Urinary bladder (tissue), 4 donors: ENCODE results near the gene TMEM239. TPM values are rescaled to one million over a fixed set of nuclear protein-coding genes. Genes with fewer than 3 reads are reported as not detected.
"Not testable (repeated sequence)": the region's sequence is repeated elsewhere in the genome, so short reads cannot be mapped to it uniquely, and the experiment has no call there.

ENCODE experiments used
- DNase-seq: peaks from one replicate; pipeline ENCODE4 v3.0.0-alpha.2; 2015; ENCODE audit errors: extremely low spot score
- H3K27ac ChIP-seq: one replicate; pipeline ENCODE4 v1.5.1; 2013; ENCODE audit warnings: low read depth, mild to moderate bottlenecking, moderate library complexity
- H3K36me3 ChIP-seq: one replicate; pipeline ENCODE4 v1.6.1; 2013; ENCODE audit warnings: mild to moderate bottlenecking, moderate library complexity; ENCODE audit not compliant: insufficient read depth
- H3K4me1 ChIP-seq: one replicate; pipeline ENCODE4 v1.6.1; 2013; ENCODE audit warnings: mild to moderate bottlenecking, moderate library complexity; ENCODE audit not compliant: insufficient read depth
- H3K4me3 ChIP-seq: one replicate; pipeline ENCODE4 v1.5.1; 2013; ENCODE audit warnings: low read depth, low read length
- WGBS: extraction: QIAGEN DNeasy Blood & Tissue Kit; methylation state at CpG from one replicate; pipeline ENCODE4 v1.1.7; 2013; 5-methylcytosine and 5-hydroxymethylcytosine counted together
- polyA plus RNA-seq: library from polyadenylated mRNA; stranded (reverse); fragments of 200-250 nt; gene quantifications from one replicate; pipeline ENCODE4 v1.2.3, GENCODE V29; 2013
- total RNA-seq: library from RNA; depleted of rRNA; stranded (reverse); fragments of >200 nt; gene quantifications from one replicate; pipeline ENCODE4 v1.2.3, GENCODE V29; 2014
- donor health status: healthy with polysubstance abuse.
- donor health status: healthy.

TMEM239 gene
- total and polyA plus RNA-seq, 2 donors: not detected

GRCh38 chr20:2820896-2821869 lies 5.0 kb downstream of the TMEM239 start:
- WGBS: 13% methylated on average over 68 of the region's 68 CpGs
- Histone ChIP-seq H3K27ac (no peak overlapping the region), H3K36me3 (no peaks in the 10 kb centered on the region), H3K4me1 (no peaks in the 10 kb centered on the region), H3K4me3 (no peak overlapping the region)
- no peak for DNase-seq

GRCh38 chr20:2822073-2822472 lies 5.9 kb downstream of the TMEM239 start:
- no peak overlapping the region for H3K27ac ChIP-seq
- WGBS: 28% methylated on average over 5 of the region's 5 CpGs

GRCh38 chr20:2825761-2826160 lies 9.6 kb downstream of the TMEM239 start:
- H3K36me3 ChIP-seq: no peaks in the 10 kb centered on the region
- DNase-seq: no peak
- H3K4me1 ChIP-seq: no peaks in the 10 kb centered on the region
- H3K27ac ChIP-seq: no peak overlapping the region
- WGBS: 83% methylated on average over 2 of the region's 2 CpGs
- H3K4me3 ChIP-seq: no peak overlapping the region

More at GRCh38 chr20:2822073-2822472, 5.9 kb downstream of the TMEM239 start:
- no peaks in the 10 kb centered on the region for H3K4me1 ChIP-seq
- H3K36me3 ChIP-seq: no peaks in the 10 kb centered on the region
- no peak overlapping the region for H3K4me3 ChIP-seq
- DNase-seq: no peak

DNA sequence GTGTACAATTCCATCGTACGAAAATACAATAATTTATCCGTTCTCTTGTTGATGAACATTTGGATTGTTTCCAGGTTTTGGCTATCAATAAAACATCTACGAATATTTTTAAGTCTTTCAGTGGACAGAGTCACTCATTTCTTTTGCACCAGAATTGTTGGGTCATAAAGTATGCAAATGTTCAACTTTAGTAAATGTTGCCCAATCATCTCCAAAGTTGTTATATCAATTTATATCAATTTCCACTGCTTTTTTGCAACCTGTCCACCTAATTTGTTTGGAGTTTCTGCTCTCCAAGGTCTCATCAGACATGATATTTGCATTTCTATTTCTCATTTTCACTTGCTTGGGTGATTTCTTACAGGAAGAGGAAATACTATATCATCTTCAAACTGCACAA lies 10.5 kb downstream of the TMEM239 start:
- Histone ChIP-seq H3K4me3 (no peak overlapping the region), H3K36me3 (no peaks in the 10 kb centered on the region), H3K27ac (no peak overlapping the region), H3K4me1 (no peaks in the 10 kb centered on the region)
- DNase-seq: no peak
- 83% methylated on average over 4 of the region's 4 CpGs for WGBS

GRCh38 chr20:2829376-2829775 lies 13.2 kb downstream of the TMEM239 start:
- no peaks in the 10 kb centered on the region for H3K4me1 ChIP-seq
- no peaks in the 10 kb centered on the region for H3K36me3 ChIP-seq
- H3K4me3 ChIP-seq: no peak overlapping the region
- 64% methylated on average over 6 of the region's 6 CpGs for WGBS
- no peak overlapping the region for H3K27ac ChIP-seq
- no peak for DNase-seq

DNA sequence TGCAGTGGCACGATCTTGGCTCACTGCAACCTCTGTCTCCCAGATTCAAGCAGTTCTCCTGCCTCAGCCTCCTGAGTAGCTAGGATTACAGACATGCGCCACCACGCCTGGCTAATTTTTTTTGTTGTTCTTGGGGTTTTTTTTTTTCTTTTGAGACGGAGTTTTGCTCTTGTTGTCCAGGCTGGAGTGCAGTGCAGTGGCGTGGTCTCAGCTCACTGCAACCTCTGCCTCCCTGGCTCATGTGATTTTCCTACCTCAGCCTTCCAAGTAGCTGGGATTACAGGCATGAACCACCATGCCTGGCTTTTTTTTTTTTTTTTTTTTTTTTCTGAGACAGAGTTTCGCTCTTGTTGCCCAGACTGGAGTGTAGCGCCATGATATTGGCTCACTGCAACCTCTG lies 15.0 kb downstream of the TMEM239 start:
- H3K4me3 ChIP-seq, H3K27ac ChIP-seq, H3K36me3 ChIP-seq, DNase-seq, H3K4me1 ChIP-seq: not testable (repeated sequence)
- WGBS: 85% methylated on average over 7 of the region's 7 CpGs

- H3K27ac ChIP-seq: no peak overlapping the region
- no peaks in the 10 kb centered on the region for H3K36me3 ChIP-seq
- H3K4me3 ChIP-seq: no peak overlapping the region
- no peak for DNase-seq
- 91% methylated on average over 1 of the region's 1 CpG for WGBS
- H3K4me1 ChIP-seq: no peaks in the 10 kb centered on the region
These were observed 17.6 kb downstream of the TMEM239 start for GRCh38 chr20:2833761-2834160.

DNA sequence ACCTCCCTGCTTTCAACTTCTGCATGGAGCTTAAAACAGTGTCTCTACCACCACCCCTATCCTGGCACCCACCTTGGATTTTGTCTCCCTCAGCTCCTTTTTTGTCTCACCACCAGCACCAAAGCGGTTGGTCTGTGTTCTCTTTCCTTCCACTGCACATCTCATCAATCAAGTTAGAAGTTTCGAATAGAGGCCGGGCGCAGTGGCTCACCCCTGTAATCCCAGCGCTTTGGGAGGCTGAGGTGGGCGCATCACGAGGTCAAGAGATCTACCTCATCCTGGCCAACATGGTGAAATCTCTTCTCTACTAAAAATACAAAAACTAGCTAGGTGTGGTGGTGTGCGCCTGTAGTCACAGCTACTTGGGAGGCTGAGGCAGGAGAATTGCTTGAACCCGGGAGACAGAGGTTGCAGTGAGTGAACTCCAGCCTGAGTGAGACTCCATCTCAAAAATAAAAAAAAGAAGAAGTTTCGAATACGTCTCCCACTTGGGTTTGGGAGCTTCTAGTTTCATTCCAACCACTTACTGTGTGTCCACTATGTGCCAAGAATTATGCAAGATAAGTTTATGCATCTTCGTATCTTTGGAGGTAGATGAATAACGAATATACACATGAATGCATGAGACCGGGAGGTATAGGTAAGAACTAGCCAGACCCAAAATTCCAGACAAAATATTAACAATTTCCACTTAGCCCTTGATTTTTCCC lies 18.4 kb downstream of the TMEM239 start:
- H3K4me1 ChIP-seq: no peaks in the 10 kb centered on the region
- no peak overlapping the region for H3K4me3 ChIP-seq
- H3K27ac ChIP-seq: no peak overlapping the region
- WGBS: 95% methylated on average over 14 of the region's 14 CpGs
- no peaks in the 10 kb centered on the region for H3K36me3 ChIP-seq
- no peak for DNase-seq

- no peak for DNase-seq
- WGBS: 88% methylated on average over 6 of the region's 6 CpGs
- Histone ChIP-seq H3K27ac (no peak overlapping the region), H3K4me1 (no peaks in the 10 kb centered on the region), H3K4me3 (no peak overlapping the region), H3K36me3 (no peaks in the 10 kb centered on the region)
These were observed 19.2 kb downstream of the TMEM239 start for GRCh38 chr20:2835331-2835796.

GRCh38 chr20:2836035-2836434 lies 19.9 kb downstream of the TMEM239 start:
- WGBS: 84% methylated on average over 5 of the region's 5 CpGs
- Histone ChIP-seq H3K4me3 (no peak overlapping the region), H3K27ac (no peak overlapping the region), H3K36me3 (no peaks in the 10 kb centered on the region), H3K4me1 (no peaks in the 10 kb centered on the region)
- DNase-seq: no peak

DNA sequence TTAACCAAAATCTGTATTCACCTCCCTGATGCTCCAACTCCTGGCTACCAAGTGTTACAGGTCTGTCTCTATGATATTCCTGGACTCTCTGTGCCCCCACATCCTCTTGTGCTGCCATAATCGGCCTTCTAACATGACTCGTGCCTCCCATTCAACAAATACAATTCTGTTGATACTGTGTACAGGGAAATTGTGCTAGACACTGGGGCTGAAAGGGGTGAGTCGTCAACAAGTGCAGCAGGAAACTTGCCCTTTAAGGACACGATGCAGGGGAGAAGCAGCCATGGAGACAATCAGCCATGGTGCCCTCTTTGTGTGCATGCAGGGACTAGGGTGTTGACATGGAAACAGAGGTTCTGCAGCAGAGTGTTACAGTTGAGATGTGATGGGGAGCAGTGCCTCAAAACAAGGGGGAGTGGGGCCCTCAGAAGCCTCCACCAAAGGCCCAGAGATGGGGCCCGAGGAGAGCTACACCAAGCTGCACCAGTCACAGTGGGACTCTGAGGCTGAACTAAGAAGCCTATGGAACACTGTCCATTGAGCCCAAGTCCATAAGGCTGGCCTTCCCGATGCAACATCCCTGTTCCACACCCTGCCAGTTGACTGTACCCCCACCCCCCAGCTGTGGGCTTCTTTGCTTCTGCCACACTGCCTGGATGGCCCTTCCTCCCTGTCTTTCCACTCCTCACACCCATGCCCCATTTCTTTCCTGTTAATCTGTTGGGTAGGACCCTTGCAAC lies 21.2 kb downstream of the TMEM239 start:
- Histone ChIP-seq H3K4me1 (no peaks in the 10 kb centered on the region), H3K36me3 (no peaks in the 10 kb centered on the region), H3K27ac (no peak overlapping the region), H3K4me3 (no peak overlapping the region)
- DNase-seq: no peak
- WGBS: 91% methylated on average over 6 of the region's 6 CpGs

DNA sequence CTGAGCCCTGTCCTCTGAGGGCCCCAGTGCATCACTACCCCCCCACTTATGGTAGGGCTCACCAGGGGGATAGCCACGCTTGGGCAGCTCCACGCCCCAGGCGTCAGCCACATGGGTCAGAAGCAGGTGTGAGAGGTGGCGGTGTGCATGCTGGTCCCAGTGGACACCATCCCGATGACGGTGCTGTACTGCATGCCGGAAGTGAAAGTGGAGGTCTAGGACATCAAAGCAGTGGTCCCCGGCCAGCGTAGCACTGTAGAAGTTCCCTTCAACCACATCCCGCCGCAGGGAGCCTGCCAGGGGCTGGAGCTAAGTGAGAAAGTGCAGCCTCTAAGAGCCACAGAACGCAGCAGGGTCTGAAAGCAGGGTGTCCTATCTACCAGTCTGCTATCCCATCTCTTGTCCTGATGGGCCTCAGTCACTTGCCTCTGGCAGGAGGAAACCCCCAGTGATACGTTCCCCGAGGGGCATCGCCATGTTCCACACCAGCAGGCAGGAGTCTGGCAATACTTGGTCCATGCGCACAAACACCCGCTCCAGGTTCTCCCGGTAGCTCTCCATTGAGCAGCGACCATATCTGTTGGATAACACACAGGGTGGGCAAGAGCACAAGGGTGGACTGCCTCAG lies 22.1 kb downstream of the TMEM239 start:
- DNase-seq: no peak
- Histone ChIP-seq H3K4me1 (no peaks in the 10 kb centered on the region), H3K27ac (no peak overlapping the region), H3K36me3 (no peaks in the 10 kb centered on the region), H3K4me3 (no peak overlapping the region)
- WGBS: 95% methylated on average over 19 of the region's 19 CpGs
